SHP77 (cell line): Measurements from ENCODE around the gene ZNF724.
"Not testable (repeated sequence)": the region's sequence is repeated elsewhere in the genome, so short reads cannot be mapped to it uniquely, and the experiment has no call there.

Source experiments
- DNase-seq, 2 experiments: peaks; one replicate each; lab custom pipeline; 2025; lab: John Stamatoyannopoulos, UW

ZNF724 gene

DNA sequence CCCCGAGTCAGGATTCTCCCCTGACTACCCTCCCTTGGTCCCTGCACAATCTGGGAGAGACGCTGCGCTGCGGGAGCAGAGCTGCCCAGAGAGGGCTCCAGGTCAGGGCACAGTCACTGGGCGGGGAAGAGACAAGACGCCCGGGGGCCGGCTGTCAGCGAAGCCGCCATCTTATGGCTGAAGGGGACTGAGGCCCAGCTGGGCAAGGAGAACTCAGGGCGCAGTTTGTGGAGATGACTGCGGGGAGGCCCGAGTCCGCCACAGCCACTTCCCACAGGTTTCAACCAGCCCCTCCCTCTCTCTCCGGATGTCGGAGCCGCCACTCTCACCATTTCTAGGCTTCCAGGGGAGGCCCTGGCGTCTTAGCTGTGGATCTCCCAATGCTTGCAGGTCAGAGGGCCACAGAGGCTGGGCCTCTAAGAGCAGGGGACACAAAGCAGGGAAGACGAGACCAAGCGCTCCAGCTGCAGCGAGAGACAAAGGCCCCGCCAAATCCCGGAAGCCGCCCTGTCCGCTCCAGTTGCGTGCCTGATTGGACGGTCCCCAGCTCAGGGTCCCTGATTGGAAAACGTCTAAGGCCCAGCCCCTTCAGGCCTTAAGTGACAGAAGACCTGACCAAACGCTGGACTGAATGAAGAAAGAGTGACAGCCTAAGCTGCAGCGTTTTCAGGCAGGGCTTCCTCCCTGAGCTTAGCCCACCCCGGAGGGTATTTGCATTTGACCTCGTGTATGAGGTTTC, at the start of gene ZNF724:
TSS of gene ZNF724 (minus strand) at position 484 of the 739 bp plus-strand sequence. CDS start at position 332, 152 bp downstream.
- peak; percentile 97 for DNase-seq

DNA sequence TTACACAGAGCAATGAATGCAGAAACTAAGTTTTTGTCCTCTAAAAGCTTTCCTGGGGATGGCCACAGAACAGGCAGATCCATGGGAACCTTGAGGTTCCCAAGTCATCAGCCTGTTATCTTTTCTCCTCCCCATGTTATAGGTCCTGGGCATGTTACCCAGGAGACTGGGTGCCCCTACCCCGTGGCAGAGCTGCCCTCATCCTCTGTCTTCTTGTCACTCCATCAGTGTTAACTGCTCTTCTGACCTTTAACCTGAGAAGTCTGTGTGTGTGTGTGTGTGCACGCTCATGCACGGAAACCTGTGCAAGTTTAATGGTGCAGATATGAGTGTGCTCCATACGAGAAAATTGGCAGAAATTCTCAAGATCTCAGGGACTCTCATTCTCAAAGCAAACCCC, 43.9 kb upstream of the ZNF724 start:
- no peak for DNase-seq

DNA sequence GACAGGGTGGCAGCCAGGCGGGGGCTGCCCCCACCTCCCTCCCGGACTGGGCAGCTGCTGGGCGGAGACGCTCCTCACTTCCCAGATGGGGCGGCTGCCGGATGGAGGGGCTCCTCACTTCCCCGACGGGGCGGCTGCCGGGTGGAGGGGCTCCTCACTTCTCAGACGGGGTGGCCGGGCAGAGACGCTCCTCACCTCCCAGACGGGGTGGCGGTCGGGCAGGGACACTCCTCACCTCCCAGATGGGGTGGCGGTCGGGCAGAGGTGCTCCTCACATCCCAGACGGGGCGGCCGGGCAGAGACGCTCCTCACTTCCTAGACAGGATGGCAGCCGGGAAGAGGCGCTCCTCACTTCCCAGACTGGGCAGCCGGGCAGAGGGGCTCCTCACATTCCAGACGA, 39.8 kb upstream of the ZNF724 start:
- DNase-seq: not testable (repeated sequence)

DNA sequence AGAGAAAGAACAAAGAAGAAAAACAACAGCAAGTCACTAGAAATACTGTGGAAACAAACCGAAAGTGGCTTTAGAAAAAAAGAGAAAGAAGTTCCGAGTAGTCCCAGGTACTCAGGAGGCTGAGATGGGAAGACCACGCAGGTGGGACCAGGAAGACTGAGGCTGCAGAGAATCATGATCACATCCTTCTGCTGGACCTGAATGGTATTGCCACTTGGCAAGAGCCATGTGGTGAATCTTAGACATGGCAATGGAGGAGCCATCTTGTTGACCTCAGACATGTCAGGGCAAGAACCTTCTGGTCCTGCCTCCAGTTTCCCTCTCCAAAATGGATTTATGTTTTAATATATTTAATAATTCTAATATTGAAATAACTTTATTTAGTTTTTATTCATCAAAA, 37.4 kb upstream of the ZNF724 start:
- DNase-seq: no peak

DNA sequence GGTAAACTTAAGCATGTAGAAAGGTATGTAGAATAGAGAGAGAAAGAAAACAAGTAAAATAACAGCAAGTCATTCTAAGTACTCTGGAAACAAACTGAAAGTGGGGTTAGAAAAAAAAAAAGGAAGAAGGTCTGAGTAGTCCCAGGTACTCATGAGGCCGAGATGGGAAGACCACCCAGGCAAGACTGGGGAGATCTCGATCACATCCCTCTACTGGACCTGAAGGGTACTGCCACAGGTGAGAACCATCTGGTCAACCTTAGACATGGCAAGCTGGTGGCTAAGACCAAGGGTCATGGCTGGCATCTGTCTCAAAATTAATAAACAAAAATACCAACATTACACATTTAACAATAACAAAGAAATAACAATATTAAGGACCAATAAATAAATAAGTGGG, 36.3 kb upstream of the ZNF724 start:
- DNase-seq: no peak

DNA sequence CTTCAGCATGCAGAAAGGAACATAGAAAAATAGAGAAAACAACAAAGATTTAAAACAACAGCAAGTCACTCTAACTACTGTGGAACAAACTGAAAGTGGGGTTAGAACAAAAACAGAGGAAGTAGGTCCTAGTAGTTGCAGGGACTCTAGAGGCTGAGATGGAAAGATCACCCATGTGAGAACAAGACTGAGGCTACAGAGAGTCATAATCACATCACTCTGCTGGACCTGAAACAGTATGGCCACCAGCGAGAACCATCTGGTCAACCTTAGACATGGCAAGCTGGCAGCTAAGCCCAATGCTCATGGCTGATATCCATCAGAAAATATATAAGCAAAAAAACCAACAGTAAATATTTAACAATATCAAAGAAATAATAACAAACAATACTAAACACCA, 35.8 kb upstream of the ZNF724 start:
- no peak for DNase-seq

DNA sequence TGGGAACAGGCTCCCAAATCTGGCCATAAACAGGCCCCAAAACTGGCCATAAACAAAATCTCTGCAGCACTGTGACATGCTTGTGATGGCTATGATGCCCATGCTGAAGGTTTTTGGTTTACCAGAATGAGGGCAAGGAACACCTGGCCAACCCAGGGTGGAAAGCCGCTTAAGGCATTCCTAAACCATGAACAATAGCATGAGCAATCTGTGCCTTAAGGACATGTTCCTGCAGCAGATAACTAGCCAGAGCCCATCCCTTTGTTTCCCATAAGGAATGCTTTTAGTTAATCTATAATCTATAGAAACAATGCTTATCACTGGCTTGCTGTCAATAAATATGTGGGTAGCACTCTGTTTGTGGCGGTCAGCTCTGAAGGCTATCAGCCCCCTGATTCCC, 35.1 kb upstream of the ZNF724 start:
- not testable (repeated sequence) for DNase-seq

DNA sequence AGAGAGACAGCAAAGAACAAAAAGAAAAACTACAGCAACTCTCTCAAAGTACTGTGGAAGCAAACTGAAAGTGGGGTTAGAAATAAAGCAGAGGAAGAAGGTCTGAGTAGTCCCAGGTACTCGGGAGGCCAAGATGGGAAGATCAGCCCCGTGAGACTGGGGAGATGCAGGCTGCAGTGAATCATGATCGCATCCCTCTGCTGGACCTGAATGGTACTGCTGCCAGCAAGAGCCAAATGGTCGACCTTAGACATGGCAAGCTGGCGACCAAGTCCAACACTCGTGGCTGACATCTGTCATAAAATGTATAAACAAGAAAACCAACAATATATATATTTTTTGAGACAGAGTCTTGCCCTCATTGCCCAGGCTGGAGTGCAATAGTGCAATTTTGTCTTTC, 33.7 kb upstream of the ZNF724 start:
- peak; percentile 29 to 32 for DNase-seq

DNA sequence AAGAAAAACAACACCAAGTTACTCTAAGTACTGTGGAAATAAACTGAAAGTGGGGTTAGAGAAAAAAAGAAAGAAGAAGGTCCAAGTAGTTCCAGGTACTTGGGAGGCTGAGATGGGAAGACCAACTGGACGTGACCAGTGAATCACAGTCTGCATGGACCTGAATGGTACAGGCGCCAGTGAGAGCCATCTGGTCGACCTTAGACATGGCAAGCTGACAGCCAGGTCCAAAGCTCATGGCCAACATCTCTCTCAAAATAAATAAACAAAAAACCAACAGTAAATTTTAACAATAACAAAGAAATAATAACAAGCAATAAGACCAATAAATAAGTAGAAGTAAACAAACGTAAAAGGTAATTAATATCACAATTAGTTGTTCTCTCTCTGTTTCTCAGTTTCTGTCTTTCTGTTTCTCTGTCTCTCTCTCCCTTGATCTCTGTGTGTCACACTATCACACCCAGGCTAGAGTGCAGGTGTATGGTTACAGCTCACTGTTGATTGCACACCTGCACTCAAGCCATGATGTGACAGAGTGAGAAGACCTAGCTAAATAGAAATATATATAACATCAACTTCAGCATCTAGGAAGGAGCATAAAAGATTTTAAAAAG, 31.6 kb upstream of the ZNF724 start:
- DNase-seq: no peak

DNA sequence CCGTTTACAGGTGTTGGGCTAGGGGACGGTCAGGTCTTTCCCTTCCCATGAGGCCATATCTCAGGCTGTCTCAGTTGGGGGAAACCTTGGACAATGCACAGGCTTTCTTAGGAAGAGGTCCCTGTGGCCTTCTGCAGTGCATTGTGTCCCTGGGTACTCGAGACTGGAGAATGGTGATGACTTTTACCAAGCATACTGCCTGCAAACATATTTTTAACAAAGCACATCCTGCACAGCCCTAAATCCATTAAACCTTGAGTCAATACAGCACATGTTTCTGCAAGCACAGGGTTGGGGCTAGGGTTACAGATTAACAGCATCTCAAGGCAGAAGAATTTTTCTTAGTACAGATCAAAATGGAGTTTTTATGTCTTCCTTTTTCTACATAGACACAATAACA, 27.9 kb upstream of the ZNF724 start:
- not testable (repeated sequence) for DNase-seq

DNA sequence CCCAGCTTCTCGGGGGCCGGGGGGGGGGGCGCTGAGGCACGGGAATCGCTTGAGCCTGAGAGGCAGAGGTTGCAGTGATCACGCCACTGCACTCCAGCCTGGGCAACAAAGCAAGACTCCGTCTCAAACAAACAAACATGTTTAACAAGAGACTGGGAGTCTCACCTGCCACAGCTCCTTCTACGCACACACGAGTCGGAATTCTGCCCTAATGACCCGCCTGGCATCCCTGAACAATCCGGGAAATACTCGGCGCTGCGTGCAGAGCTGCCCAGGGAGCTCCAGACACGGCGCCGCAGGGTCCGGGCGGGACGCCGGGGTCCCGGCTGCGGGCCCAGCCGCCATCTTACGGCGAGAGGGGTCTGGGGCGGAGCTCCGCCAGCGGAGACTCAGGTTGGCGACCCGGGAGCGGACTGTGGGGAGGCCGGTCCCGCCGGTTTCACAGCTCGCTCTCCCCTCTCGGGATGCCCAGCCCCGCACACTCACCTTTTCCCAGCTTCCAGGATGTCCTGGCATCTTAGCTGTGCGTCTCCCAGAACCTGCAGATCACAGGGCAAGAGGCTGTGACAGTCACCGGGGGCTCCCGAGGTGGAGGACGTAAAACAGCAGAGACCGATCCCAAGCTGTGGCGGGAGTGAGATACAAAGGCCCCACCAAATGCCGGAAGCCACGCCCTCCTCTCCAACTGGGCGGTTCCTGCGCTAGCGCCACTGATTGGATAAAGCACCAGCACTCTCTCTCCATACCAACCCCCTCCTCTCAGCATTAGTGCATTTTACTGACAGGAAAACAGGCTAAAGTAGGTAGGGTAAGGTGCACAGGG, 23.6 kb upstream of the ZNF724 start:
- DNase-seq: peak; percentile 90 to 91

DNA sequence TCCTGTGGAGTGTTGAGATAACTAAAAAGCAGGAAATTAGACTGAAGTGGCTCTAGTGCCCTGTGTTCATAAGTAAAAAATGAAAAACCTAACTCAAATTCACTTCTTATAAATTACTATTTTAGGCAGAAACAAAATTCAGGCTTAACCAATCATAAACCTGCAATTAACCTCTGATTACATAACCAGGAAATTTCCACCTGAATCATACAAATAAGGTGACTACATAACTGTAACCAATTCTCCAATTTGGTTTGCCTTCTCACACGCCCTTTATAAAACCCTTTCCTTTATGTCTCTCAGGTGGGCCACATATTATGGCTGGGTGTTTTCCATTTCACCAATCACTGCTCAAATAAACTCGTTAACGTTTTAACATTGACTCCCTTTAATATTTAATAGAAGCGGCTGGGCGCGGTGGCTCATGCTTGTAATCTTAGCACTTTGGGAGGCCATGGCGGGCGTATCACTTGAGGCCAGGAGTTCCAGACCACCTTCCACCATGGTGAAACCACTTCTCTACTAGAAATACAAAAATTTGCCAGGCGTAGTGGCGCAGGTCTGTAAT, 22.9 kb upstream of the ZNF724 start:
- DNase-seq: no peak

DNA sequence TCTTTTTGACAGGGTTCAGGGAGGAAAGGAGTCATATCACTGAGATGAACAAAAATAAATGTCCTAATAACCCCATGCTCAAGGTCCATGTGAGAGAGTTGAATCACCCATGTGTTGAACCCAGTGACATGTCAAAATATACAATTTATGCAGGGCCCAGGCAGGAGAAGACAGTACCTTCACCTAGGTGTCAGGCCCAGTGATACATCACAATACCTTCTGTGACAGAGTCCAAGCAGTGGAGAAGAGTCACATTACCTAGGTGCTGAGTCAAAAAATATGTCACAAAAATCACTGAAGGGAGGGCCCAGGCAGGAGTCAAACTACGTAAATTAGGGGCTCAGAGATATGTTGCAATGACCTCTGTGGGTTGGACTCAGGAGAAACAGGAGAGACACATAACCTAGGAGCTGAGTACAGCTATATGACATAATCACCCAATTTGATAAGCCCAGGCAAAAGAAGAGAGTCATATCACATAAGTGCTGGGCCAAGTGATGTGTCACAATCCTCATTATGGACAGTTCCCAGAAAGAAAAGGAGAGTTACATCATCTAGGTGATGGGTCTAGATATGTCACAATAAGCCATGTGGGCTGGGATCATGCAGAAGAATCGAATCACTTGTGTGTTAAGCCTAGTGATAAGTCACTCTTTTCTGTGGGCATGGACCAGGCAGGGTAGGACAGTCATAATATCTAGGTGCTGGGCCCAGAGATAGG, 13.8 kb upstream of the ZNF724 start:
- no peak for DNase-seq

DNA sequence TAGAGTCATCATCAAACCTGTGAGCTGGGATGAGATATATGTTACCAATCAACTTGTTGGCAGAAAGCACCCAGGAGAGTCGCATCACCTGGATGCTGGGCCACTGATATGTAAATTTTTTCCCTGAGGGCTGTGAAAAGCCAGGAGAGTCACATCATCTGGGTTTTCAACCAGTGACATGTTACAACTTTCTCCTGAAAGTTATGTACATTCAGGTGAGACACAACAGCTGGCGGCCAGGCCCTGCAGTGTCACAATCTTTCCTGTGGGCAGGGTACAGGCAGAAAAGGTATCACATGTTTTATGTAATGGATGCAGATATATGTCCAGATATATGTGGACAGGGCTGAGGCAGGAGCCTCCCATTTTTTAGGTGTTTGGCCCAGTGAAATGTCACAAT, 13.2 kb upstream of the ZNF724 start:
- DNase-seq: no peak

DNA sequence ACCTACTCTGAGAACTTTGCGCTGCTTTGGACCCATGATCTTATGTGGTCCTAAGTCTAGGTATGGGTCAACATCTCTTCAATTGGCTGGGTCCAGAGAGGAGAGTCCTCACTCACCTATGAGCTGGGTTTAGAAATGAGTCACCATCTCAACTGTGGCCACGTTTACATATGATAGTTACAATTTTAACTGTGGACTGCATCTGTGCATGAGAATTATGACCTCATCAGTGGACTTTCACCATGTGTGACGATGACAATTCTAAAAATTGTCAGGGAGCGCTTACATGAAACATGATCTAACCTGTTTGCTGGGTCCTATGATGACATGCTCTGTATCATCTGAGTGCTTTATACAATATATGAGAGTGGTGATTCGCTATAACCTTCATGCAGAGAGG, 12.7 kb upstream of the ZNF724 start:
- no peak for DNase-seq

DNA sequence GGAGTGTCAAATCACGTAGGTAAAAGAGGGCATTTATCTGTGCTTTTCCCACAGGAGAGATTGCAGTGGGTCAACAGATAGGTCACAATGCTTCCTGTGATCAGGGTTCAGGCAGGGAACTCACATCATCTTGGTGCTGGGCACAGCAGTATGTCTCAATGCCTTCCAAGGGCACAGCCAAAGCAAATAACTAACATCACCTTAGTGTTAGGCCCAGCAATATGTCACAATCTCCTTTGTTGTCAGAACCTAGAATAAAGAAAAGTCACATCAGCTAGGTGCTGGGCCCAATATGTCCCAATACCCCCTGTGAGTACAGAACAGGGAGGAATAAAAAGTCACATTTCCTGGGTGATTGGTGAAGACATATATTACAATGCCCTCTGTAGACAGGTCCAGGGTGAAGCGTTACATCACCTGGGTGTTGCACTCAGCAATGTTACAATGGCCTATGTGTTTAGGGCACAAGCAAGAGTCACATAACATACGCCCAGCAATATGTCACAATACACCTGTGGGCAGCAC, 11.4 kb upstream of the ZNF724 start:
- no peak for DNase-seq

DNA sequence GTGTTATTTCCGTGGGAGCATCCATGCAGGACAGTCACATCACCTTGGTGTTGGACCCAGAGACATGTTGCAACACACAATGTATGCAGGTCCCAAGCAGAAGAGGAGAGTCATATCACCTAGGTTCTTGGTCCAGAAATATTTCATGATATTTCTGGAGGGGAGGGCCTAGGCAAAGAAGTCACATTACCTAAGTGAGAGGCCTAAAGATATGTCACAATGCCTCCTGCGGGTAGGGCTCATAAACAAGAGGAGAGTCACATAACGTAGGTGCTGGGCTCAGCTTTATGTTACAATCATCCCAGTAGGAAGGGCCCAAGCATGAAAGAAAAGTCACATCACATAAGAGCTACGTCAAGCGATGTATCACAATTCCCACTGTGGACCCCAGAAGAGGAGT, 10.8 kb upstream of the ZNF724 start:
- no peak for DNase-seq

DNA sequence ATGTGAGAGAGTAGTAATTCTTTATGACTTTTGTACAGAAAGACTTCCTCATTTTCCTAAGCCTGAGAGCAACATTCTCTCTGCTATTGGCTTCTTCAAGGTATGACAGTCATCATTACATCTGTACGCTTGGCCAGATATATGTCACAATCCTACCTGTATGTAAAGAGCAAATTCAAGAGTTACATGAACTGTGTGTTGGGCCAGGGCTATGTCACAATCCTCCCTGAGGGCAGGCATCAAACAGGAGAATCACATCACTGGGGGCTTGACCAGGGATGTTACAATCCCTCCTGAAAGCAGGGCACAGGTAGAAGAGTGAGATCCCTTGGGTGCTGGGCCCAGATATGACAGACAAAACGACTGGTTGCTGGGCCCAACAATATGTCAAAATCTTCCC, 9.8 kb upstream of the ZNF724 start:
- DNase-seq: no peak

DNA sequence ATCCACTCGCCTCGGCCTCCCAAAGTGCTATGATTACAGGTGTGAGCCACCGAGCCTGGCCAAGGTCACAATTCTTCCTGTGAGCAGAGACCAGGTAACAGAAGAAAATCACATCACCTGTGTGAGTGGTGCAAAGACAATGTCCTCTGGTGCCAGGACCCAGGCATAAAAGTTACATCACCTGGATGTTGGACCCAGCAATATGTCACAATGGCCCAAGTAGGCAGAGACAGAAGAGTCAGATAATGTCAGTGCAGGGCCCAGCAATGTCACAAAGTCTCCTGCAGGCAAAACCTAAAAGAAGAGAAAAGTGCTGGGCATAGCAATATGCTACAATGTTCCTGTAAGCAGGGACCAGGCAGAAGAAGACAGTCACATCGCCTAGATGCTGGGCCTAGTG, 5.5 kb upstream of the ZNF724 start:
- no peak for DNase-seq

DNA sequence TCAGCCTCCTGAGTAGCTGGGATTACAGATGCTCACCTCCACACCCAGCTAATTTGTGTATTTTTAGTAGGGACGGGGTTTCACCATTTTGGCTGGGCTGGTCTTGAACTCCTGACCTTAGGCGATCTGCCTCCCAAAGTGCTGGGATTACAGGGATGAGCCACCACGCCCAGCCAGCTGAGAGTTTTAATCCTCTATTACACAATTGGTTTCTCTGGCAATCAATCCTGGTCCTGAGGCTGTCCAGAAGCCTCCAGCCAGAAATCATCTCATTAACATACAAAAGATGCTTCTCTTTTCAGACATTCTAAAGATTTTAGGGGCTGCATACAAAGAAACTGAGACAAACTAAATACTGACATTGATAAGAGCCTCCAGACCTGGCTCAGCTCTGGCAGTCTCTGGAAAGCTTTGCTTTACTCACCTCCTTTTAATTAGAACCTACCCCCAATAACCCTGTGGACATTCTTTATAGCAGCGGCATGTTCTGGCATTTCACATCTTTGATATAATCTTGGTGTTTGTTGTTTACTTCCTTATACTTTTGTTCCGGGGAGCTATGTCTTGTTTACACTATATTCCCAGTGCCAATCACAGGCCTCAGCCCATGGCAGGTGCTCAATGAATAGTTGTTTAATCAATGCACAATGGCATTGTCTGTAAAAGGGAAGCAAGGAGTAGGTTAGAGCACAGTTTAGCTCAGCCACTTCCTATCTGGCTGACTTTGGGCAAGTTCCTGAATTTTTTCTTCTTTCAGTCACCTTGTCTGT, 4.1 kb upstream of the ZNF724 start:
- no peak for DNase-seq

DNA sequence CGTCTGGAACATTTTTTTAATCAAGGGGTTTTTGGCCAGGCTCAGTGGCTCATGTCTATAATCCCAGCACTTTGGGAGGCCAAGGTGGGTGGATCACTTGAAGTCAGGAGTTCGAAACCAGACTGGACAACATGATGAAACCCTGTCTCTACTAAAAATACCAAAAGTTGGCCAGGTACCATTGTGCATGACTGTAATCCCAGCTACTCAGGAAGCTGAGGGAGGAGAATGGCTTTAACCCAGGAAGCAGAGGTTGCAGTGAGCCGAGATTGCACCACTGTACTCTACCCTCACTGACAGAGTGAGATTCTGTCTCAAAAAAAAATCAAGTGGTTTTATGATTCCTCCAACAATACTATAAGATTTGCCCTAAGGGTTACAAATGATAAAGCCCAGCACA, 3.1 kb upstream of the ZNF724 start:
- not testable (repeated sequence) for DNase-seq
